Tibial nerve (tissue), 3 donors: ENCODE measurements around the gene C16orf95.

Experiments used
- CTCF ChIP-seq, 5 experiments: fragments of 200-600 bp in 3 of 5; fragments of 450-650 bp in 2 of 5; sonication (generic) in 3 of 5; IDR thresholded peaks; one replicate each; pipeline ENCODE4 v1.5.1; 2016 to 2019; ENCODE audit warnings: antibody characterized with exemption in 5 of 5, mild to moderate bottlenecking in 3 of 5, moderate library complexity in 2 of 5
- POLR2A ChIP-seq, 2 donors: fragments of 450-650 bp; IDR thresholded peaks; one replicate each; pipeline ENCODE4 v1.6.1; 2017; ENCODE audit warnings: antibody characterized with exemption in 2 of 2, mild to moderate bottlenecking in 2 of 2, moderate library complexity in 2 of 2

DNA sequence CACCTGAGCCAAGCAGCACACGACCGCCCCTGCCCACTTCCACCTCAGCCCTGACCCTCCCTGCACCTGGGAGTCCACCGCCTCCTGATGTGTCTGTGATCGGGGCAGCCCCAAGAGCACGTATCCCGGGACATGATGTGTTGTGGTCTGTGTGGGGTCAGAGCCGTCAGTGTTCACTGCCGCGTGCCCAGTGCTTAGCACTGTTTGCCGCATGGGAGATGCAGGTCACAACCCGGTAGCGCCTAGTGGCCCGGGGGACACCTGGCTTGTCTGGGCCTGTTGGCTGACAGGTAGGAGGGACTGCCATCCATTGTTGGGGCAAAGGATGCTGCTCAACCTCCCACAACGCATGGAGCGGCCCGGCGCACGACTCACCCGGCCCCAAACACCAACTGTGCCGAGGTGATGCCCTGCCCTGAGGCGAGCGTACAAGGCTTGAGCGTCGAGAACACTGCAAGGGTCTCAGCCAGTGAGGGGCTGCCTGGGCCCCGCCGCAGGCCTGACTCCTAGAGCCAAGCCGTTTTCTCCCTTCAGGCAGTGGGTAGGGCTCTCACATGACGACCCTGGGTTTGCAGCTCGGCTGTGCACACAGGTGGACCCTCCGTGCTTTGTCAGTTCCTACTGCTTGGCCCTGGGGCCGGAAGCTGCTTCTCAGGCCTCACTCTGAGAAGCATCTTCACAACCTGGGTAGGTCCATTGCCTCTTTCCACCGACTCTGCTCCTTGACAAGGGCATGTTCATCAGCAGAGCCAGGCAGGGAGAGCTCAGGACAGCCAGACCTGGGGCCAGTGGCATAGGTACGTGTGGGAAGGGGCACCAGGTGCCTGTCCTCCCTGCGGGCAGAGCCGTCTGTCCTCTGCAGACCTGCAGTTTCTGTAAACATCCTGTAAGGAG is 5.9 kb upstream of the C16orf95 start:
- no peak for TF ChIP-seq CTCF (IDR thresholded peaks at IDR 0.05)
- no peak for TF ChIP-seq POLR2A (IDR thresholded peaks at IDR 0.05)
